Measurements from ENCODE around the gene PDXK.

PDXK gene

DNA sequence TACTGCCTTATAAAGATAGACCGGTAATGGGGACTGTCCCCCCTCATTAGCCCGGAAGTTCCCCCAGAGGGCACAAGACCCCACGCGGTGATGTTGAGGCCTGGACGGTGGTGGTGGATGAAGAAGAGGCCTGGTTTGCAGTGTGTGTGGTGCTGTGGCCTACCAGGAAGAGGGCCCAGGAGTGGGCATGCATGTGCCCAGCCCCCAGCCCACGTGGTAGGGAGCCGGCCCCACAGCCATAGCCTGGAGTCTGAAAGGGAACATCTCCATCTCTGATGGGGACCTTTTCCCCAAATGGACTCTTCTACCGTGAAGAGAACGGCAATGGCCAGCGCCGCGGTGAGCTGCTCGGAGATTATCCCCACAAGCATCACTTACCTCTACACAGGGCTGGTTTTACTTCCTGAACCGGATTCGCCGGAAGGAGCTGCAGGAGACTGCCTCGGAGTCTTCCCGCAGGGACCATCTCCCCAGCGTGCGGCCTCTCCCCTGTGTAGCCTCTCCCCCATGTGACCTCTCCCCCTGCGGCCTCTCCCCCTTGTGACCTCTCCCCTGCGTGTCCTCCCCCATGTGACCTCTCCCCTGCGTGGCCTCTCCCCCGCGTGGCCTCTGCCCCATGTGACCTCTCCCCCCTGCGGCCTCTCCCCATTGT lies 91.0 kb downstream of the PDXK start:
- no peak for DNase-seq

DNA sequence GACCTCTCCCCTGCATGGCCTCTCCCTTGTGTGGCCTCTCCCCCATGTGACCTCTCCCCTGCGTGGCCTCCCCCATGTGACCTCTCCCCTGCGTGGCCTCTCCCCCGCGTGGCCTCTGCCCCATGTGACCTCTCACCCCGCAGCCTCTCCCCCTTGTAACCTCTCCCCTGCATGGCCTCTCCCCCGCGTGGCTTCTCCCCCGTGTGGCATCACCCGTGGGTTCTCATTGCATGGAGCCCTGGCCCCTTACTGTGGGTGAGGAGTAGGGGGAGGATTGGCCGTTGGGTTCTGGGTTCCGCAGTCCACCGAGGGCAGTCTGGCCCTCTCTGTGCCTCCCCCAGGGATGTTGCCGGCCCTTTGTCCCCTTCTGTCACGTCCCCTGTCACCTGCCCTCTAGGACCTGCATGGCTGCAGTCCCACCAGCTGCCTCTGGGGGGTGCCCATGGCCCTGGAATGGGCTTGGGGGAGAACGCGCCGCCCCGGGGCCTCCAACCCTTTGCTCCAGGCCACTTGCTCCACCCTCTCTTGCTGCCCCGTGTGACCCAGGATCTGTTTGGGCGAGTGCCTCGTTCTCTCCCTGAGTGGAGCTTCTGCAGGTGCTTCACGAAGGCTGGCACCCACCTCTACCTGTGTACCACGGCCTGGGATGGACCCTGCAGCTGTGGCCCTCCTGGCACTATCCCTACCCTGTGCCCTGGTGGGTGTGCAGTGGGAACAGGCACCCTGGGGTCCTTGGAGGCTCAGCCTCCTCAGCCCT lies 91.8 kb downstream of the PDXK start:
- peak; percentile 65 for DNase-seq

DNA sequence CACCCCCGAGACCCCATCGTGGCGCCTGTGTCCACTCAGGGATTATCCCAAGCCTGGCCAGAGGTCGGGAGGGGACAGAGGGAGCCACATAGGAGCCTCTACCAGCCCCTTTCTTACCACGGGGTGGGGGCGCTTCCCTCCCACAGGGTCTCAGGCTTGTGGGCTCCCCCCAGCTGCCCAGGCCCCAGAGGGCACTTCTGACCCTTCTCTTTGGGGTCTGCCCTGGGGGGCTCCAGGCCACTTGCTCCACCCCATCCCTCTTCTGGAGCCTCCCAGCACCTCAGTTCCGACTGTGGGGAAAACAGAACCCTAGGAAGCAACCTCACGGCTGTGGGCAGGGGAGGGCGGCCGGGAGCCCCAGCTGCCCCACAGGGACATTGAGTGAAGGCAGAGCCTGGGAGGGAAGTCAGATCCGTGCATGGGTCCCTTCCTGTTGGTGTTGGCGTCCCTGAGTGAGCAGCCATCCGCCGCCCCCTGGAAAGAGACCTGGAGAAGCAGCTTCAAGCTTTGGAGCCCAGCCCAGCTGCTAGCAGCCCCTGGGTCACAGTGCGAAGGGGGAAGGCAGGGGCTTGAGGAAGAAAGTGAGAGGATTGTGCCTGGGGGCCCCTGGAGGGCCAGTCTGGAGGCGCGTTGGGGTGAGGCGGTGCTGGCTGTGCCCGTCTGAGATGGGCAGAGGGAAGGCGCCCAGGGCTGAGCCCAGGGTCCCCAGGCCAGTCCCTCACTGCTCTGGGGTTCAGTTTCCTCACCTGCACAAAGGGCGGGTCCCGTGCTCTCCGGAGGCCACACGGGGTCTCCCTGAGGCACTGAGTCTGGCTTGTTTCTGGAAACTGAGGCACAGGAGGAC lies 92.6 kb downstream of the PDXK start:
- DNase-seq = no peak

Data from NCI-H2107 (cell line).